Uterine smooth muscle cell (primary cell): Measurements from ENCODE around the gene ZNF443. TPM values are rescaled to one million over a fixed set of nuclear protein-coding genes. Genes with fewer than 3 reads are reported as not detected.

Source experiments
- total RNA-seq: library from RNA; depleted of rRNA; stranded (reverse); fragments of >200 nt; gene quantifications from 2 replicates; pipeline ENCODE4 v1.2.3, GENCODE V29; 2014

Gene ZNF443
- 2.4 and 3.7 TPM in 2 replicates for total RNA-seq

DNA sequence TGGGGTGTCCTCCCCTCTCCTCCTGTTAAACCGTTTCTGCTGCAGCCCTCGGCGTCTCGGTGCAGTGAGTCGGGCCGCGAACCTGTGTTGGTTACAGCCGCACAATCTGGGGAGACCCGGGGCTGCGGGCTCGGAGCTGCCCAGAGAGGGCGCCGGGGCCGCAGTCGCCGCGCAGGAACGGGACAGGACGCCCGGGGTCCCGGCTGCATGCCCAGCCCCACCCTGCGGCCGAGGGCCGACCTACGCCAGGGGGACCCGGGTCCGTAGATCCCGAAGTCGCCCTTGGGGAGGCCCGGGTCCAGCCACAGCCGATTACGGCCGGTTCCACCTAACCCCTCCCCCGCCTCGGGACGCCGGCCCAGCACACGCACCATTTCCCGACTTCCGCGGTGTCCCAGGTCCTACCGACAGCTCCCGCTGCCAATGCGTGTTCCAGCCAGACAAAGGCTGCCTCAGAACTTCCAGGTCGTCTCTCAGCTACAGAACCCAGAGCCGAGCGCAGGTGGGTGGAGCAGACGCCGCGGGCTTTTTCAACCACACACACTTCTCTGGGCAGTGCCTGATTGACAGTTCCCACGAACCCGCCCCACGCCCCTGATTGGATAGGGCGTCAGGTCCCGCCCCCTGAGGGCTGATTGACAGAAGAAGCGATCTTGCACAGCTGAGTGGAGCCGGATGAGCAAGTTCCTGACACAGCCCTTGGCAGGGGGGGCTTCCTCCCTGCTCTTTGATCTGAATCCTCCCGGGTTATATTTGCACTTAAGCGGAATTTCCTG lies at the start of gene ZNF443:
Gene ZNF443 (minus strand): TSS at position 481 of the 776 bp plus-strand sequence. CDS start 107 bp downstream, at position 374.

DNA sequence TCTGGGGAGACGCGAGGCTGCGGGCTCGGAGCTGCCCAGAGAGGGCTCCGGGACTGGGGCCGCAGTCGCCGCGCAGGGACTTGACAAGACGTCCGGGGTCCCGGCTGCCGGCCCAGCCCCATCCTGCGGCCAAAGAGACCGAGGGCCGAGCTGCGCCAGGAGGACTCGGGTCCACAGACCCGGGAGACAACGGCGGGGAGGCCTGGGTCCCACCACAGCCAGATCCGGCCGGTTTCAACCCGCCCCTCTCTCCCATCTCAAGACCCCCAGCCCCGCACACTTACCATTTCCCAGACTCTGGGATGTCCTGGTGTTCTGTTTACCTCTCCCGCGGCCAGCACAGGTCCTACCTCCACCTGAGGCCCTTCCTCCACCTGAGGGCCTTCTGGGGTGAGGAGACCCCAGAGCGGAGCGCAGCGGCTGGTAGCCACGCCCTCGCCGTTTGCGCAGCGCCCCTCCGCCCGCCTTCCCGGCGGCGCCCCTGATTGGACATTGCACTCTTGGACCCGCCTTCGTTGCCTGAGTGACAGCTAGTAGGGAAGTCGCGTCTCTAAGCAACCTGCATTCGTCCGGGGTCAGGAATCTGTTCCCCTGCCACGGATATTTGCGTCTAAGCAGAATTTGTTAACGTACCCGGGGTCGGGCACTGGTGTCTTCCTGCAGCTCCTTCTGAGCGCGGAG lies 43.7 kb upstream of the ZNF443 start, which contains the start of gene ZNF709:
Gene ZNF709 (minus strand): TSS at position 446 of the 681 bp plus-strand sequence. CDS start 159 bp downstream, at position 287.

DNA sequence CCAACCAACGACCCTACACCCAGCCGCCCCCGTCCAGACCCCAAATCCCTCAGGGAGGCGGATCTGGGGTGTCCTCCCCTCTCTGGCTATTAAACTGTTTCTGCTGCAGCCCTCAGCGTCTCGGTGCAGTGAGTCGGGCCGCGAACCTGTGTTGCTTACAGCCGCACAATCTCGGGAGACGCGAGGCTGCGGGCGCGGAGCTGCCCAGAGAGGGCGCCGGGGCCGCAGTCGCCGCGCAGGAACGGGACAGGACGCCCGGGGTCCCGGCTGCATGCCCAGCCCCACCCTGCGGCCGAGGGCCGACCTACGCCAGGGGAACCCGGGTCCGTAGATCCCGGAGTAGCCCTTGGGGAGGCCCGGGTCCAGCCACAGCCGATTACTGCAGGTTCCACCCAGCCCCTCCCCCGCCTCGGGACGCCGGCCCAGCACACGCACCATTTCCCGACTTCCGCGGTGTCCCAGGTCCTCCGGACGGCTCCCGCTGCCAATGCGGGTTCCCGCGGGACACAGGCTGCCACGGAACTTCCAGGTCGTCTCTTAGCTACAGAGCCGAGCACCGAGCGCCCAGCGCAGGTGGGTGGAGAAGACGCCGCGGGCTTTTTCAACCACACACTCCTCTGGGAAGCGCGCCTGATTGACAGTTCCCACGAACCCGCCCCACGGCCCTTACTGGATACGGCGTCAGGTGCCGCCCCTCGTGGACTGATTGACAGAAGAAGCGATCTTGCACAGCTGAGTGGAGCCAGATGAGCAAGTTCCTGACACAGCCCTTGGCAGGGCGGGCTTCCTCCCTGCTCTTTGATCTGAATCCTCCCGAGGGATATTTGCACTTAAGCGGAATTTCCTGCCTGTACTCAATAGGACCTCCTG lies 40.0 kb downstream of the ZNF443 start, which contains the start of gene ZNF799:
Gene ZNF799 (minus strand): TSS at position 639 of the 870 bp plus-strand sequence. CDS start 201 bp downstream, at position 438.

Other genes with a start within 250 kb of the ZNF443 start
- 9.8 and 11.7 TPM in 2 replicates for gene ZNF44, start 146.1 kb downstream of the ZNF443 start, total RNA-seq
- gene ZNF563, start 107.4 kb downstream of the ZNF443 start, total RNA-seq: 3.0 and 3.8 TPM in 2 replicates
- 4.6 and 8.6 TPM in 2 replicates for gene ZNF442, start 75.3 kb downstream of the ZNF443 start, total RNA-seq
- gene ZNF799, start 39.8 kb downstream of the ZNF443 start, total RNA-seq: 2.4 and 3.4 TPM in 2 replicates
- gene ZNF709, start 43.8 kb upstream of the ZNF443 start, total RNA-seq: 2.7 and 4.7 TPM in 2 replicates
- gene ZNF564, start 110.5 kb upstream of the ZNF443 start, total RNA-seq: 8.9 and 9.9 TPM in 2 replicates
- gene ZNF490, start 169.8 kb upstream of the ZNF443 start, total RNA-seq: 10.9 and 11.0 TPM in 2 replicates
- 17.2 and 17.5 TPM in 2 replicates for gene ZNF791, start 169.9 kb upstream of the ZNF443 start, total RNA-seq
- gene MAN2B1, start 225.7 kb upstream of the ZNF443 start, total RNA-seq: 21.6 and 32.9 TPM in 2 replicates
- 6.3 and 10.4 TPM in 2 replicates for gene WDR83, start 225.8 kb upstream of the ZNF443 start, total RNA-seq
- gene DHPS, start 240.9 kb upstream of the ZNF443 start, total RNA-seq: 65.7 and 70.2 TPM in 2 replicates
- not detected in 2 replicates for gene GNG14, start 247.0 kb upstream of the ZNF443 start, total RNA-seq